ENCODE measurements around the gene ST7L. TPM values are rescaled to one million over a fixed set of nuclear protein-coding genes. Genes with fewer than 3 reads are reported as not detected.

ST7L gene
- total and polyA plus RNA-seq, 2 donors from 2014 or later: 12.9 to 20.6 TPM

GRCh38 chr1:112527266-112528010 lies 91.5 kb downstream of the ST7L start:
- DNase-seq (no peak), FAIRE-seq (no peak)
- intact Hi-C loops (cut with DNase I): no loop called here
- H3K4me1 ChIP-seq (ENCODE audit: control insufficient read depth in 2 of 3, insufficient read depth in 2 of 3, low read depth in 1 of 3, low read length in 3 of 3): no peaks in the 10 kb centered on the region
- H3K36me3 ChIP-seq (ENCODE audit: control insufficient read depth in 2 of 3, insufficient read depth in 3 of 3, low read length in 3 of 3): peaks cover 0 to 9% (median 6%) of the 10 kb centered on the region in 3 donors
- TF ChIP-seq, protein P1, sequence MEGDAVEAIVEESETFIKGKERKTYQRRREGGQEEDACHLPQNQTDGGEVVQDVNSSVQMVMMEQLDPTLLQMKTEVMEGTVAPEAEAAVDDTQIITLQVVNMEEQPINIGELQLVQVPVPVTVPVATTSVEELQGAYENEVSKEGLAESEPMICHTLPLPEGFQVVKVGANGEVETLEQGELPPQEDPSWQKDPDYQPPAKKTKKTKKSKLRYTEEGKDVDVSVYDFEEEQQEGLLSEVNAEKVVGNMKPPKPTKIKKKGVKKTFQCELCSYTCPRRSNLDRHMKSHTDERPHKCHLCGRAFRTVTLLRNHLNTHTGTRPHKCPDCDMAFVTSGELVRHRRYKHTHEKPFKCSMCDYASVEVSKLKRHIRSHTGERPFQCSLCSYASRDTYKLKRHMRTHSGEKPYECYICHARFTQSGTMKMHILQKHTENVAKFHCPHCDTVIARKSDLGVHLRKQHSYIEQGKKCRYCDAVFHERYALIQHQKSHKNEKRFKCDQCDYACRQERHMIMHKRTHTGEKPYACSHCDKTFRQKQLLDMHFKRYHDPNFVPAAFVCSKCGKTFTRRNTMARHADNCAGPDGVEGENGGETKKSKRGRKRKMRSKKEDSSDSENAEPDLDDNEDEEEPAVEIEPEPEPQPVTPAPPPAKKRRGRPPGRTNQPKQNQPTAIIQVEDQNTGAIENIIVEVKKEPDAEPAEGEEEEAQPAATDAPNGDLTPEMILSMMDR (IDR thresholded peaks at IDR 0.05; ENCODE audit: borderline replicate concordance, extremely low read depth, insufficient read depth): no peak
- no peaks in the 10 kb centered on the region for H3K27me3 ChIP-seq (ENCODE audit: control insufficient read depth, insufficient read depth, low read length)
- H3K27ac ChIP-seq (ENCODE audit: low read depth in 2 of 2, low read length in 2 of 2): no peak overlapping the region
- H3K9me3 ChIP-seq (ENCODE audit: control insufficient read depth in 2 of 3, insufficient read depth in 1 of 3, low read length in 3 of 3): no peaks in the 10 kb centered on the region
- no peak overlapping the region for H3K9ac ChIP-seq (ENCODE audit: low read length in 3 of 3)
- no peak overlapping the region for H3K4me3 ChIP-seq (ENCODE audit: low read length in 3 of 3)

GRCh38 chr1:112524986-112525385 lies 94.0 kb downstream of the ST7L start:
- H3K27me3 ChIP-seq (ENCODE audit: control insufficient read depth, insufficient read depth, low read length): no peaks in the 10 kb centered on the region
- intact Hi-C loops (cut with DNase I): no loop called here
- H3K4me1 ChIP-seq (ENCODE audit: control insufficient read depth in 2 of 3, insufficient read depth in 2 of 3, low read depth in 1 of 3, low read length in 3 of 3): no peaks in the 10 kb centered on the region
- TF ChIP-seq, protein P1 (IDR thresholded peaks at IDR 0.05; ENCODE audit: borderline replicate concordance, extremely low read depth, insufficient read depth): no peak
- FAIRE-seq (no peak), DNase-seq (no peak)
- peaks cover 0 to 9% (median 3%) of the 10 kb centered on the region in 3 donors for H3K36me3 ChIP-seq (ENCODE audit: control insufficient read depth in 2 of 3, insufficient read depth in 3 of 3, low read length in 3 of 3)
- H3K27ac ChIP-seq (ENCODE audit: low read depth in 2 of 2, low read length in 2 of 2): no peak overlapping the region
- H3K9ac ChIP-seq (ENCODE audit: low read length in 3 of 3): no peak overlapping the region
- no peak overlapping the region for H3K4me3 ChIP-seq (ENCODE audit: low read length in 3 of 3)
- no peaks in the 10 kb centered on the region for H3K9me3 ChIP-seq (ENCODE audit: control insufficient read depth in 2 of 3, insufficient read depth in 1 of 3, low read length in 3 of 3)

DNA sequence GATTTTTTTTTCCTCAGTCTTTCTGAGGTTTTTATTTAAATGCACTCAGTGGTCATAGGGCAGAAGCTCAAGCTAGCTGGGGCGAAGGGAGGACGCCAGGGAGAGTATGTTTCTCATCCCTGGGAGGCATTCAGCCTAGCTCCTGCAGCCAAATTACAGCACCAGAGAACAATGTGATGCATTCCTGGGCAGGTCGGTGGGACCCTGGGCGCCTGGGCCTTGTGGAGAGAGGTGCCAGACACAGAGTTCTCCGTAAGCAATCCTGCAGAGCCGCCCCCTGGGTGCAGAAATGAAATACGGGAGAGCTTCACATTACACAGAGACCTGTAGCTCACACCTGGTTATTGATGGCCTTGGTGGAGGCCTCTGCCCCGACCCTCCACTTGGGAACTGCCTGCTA lies 94.7 kb downstream of the ST7L start:
- Histone ChIP-seq H3K4me3 (ENCODE audit: low read length in 3 of 3) (no peak overlapping the region), H3K27ac (ENCODE audit: low read depth in 2 of 2, low read length in 2 of 2) (no peak overlapping the region), H3K9ac (ENCODE audit: low read length in 3 of 3) (no peak overlapping the region), H3K4me1 (ENCODE audit: control insufficient read depth in 2 of 3, insufficient read depth in 2 of 3, low read depth in 1 of 3, low read length in 3 of 3) (no peaks in the 10 kb centered on the region), H3K27me3 (ENCODE audit: control insufficient read depth, insufficient read depth, low read length) (no peaks in the 10 kb centered on the region), H3K36me3 (ENCODE audit: control insufficient read depth in 2 of 3, insufficient read depth in 3 of 3, low read length in 3 of 3) (peaks cover 0 to 9% (median 3%) of the 10 kb centered on the region in 3 donors), H3K9me3 (ENCODE audit: control insufficient read depth in 2 of 3, insufficient read depth in 1 of 3, low read length in 3 of 3) (no peaks in the 10 kb centered on the region)
- TF ChIP-seq, protein P1 (IDR thresholded peaks at IDR 0.05; ENCODE audit: borderline replicate concordance, extremely low read depth, insufficient read depth): no peak
- FAIRE-seq (no peak), DNase-seq (peak in 2 of 5 donors; percentile 22 to 38)
- intact Hi-C loops (cut with DNase I): no loop called here

Data from kidney (tissue), 14 donors.